MV-4-11 (cell line): Measurements from ENCODE around the gene RAD50.
"Not testable (repeated sequence)": the region's sequence is repeated elsewhere in the genome, so short reads cannot be mapped to it uniquely, and the experiment has no call there.

ENCODE experiments used
- DNase-seq: peaks from one replicate; lab custom pipeline; 2025; lab: John Stamatoyannopoulos, UW

RAD50 gene

DNA sequence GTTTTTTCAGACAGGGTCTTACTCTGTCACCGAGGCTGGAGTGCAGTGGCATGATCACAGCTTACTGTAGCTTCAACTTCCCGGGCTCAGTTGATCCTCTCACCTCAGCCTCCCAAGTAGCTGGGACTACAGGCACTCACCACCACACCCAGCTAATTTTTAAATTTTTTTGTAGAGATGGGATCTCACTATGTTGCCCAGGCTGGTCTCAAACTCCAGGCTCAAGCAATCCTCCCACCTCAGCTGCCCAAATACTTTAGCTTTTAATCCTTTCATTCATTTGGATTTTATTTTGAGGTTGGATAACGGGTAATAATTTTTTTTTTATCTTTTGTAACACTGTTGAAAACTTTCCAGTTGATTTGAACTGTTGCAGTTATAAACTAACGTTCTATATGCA lies 76.8 kb downstream of the RAD50 start:
- DNase-seq: not testable (repeated sequence)

DNA sequence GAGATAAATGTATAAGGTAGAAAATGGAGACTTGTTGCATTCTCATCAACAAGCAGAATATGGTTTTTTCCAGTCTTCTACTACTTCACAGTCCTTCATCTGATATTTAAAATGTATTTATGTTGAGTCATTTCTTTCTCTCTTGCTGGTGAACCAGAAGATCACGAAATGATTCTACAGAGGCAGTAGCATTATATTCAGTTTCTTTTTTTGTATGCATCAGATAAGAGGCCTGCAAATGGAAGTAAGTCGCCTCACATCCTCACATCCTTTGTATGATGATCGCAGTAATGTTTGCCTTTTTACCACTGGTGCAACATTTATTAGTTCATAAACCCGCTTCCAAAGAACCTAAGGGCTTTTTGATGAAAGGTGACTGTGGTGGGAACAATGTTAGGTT lies 79.1 kb downstream of the RAD50 start:
- DNase-seq: no peak

DNA sequence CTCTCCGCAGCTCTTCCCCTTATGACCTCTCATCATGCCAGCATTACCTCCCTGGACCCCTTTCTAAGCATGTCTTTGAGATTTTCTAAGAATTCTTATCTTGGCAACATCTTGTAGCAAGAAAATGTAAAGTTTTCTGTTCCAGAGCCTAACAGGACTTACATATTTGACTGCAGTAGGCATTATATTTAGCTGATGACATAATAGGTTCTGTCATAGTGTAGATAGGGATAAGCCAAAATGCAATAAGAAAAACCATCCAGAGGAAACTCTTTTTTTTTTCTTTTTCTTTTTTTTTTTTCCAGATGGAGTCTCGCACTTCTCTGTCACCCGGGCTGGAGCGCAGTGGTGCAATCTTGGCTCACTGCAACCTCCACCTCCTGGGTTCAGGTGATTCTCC lies 80.5 kb downstream of the RAD50 start:
- no peak for DNase-seq

DNA sequence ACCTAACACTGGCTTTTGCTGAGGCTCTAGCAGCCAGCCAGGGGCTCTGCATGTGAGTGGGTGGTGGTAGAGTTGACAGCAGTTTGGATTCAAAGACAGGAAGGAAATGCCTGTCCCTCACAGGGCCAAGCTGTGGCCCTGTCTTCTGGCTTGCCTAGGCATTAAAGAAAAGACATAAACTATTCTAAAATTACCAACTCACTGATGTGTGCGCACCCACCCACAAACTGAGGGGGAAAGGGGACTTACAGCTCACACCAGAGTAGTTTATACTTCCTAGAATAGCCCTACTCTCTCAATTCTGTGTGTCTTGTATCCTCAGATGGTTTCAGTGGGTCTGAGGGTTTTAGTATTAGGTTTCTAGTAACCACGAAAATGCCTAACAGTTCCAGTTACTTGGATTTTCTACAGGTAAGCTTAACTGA lies 82.9 kb downstream of the RAD50 start:
- DNase-seq: no peak

DNA sequence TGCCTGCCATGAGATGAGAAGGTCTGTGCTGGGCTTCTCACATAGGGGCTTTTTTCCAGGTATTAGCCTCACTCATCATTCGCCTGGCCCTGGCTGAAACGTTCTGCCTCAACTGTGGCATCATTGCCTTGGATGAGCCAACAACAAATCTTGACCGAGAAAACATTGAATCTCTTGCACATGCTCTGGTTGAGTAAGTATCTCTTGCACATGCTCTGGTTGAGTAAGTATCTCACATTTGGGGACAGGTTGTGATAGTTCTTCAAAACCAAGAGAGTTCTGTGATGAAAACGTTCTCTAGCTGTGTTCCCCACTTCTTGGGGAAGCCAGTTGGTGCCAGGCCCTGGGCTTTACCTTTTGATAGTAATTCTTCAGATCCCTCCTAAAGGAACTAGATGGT lies 83.8 kb downstream of the RAD50 start:
- DNase-seq: no peak

DNA sequence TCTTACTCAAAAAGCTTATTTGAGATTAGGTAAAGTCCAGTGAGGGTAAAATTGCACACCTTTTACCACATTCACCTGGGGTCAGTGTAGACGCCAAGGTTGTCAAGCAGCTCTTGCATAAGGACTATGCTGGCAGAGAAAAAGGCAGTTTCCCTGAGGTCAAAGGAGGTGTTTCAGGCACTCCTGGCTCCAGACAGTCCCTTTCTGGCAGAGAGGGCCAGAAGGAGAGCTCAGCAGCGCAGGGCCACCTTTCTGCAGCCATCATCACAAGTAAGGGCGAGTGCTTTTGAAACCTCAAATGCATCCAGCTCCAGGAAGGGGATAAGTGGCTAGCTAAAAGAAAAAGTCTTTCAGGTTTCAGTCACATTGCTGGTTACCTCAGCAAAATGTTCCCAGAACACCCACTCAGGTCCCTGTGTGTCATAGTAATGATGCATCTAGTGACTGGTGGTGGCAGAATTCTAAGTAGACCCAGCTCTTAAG lies 84.5 kb downstream of the RAD50 start:
- DNase-seq: no peak

DNA sequence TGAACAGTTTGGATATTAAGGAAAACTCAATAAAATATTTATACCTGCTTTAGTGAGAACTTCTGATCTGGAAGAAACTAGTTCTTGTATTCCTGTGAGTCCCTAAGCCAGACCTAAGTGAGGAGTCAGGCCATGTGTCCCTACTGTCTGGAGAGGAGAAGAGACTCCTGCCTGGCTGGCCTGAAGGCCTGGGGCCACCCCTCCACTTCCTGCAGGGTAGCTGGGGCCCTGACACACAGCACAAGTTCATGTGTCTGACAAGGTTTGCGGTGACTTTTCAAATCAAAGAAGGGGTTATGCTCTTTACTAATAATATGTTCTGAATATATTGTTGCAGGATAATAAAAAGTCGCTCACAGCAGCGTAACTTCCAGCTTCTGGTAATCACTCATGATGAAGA lies 85.1 kb downstream of the RAD50 start:
- no peak for DNase-seq

DNA sequence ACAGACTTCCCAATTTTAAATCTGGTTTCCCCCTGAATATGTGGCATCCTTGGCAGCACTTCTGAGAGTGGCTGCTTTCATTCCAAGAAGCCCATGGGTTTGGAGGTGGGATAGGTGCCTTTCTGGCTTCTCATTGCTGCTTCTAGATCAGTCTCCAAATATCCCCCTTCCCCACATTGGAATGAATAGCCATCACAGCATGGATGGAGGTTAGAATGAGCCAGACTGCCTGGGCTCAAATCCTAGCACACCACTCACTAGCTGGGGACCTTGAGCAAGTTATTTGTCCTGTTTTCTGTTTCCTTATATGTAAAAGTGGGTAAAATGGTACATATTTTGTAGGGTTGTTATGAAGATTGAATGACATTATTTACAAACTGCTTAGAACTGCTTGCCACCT lies 87.4 kb downstream of the RAD50 start:
- no peak for DNase-seq

DNA sequence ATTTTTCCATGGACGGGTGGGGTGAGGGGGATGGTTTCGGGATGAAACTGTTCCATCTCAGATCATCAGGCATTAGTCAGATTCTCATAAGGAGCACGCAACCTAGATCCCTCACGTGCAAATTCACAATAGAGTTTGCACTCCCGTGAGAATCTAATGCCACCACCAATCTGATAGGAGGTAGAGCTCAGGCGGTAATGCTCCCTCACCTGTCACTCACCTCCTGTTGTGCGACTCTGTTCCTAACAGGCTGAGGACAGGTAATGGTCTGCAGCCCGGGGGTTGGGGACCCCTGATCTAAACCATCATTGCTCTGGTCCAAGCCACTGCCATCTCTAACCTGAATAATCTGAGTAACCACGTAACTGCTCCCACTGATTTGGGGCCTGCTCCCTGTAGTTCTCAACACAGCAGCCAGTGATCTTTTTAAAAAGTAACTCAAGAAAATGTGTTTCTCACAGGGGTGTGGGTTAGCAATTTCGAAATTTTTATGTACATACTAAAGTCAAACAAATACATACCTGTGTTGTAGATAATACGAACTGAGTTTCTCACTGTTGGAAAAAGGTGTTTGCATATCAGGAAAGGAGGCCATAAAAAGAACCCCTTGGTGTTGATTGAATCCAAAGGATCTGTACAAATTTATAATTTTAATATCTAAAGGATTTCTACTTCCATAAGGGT lies 89.9 kb downstream of the RAD50 start:
- DNase-seq: no peak

DNA sequence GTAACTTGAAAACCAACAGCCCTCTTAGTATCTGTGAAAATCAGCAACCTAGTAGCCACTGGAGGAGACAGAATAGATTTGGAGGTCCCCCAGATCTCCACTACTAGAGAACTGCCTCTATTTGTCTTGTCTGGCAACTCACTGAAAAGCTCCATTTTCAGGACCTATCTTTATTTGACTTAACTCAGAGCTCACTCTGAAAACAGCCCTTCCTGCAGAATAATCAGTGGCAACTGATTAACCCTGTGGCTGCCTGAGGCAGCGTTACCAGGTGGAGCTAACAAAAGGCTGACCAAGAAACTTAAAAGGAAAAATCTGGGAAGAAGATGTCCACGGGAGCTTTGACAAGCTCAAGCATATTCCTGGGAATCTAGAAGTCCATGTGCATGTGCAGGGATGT lies 90.7 kb downstream of the RAD50 start:
- no peak for DNase-seq

DNA sequence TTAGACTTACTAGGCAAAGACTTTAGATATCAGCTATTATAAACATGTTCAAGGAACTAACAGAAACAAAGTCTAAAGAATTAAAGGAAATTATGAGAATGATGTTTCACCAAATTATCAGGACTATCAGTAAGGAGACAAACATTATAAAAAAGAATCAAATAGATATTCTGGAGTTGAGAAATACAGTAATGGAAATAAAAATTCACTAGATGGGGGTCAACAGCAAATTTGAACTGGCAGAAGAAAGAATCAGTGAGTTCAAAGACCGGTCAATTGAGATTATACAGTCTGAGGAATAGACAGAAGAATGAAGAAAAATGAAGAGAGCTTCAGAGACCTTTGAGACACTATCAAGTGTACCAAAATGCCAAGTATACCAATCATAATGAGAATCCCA lies 91.6 kb downstream of the RAD50 start:
- no peak for DNase-seq

DNA sequence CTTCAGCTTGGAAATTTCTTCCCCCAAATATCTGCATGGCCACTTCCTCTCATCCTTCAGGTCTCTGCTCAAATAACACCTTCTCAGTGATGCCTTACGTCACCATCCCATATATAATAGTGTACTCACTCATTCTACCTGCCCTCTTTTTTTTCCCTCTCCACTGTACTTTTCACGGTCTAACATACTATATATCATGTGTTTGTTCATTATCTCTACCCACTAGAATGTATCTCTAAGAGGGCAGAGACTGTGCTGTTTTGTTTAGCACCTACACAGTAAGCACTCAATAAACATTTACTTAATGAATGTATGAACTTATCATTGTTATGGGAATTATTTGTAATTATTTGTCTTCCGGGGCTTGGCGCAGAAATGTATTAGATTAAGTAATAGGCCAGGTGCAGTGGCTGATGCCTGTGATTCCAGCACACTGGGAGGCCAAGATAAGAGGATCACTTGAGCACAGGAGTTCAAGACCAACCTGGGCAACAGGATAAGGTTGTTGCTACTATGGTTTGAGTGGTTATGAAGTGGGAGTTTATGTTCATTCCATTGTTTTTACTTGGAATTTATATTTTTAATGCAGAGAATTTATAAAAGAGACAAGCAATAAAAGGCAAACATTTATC lies 95.2 kb downstream of the RAD50 start:
- DNase-seq: no peak

DNA sequence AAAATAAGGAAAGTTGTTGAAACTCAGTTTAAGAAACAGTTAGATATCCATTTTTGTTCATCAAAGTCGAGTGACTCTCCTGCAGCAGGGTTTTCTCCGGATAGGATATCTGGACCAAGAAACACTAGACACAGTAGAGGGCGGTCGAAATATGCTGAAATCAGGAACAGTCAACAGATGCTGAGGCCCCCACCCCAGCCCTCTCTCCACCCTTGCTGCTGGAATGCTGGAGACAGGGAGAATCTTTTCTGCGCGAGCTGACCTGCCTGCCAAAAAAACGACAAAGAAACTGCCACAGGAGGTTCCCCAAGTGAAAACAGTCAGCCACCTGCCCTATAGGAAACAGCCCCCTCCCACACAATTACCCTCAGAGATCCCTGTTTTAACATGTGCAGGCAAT lies 96.9 kb downstream of the RAD50 start:
- DNase-seq: no peak

DNA sequence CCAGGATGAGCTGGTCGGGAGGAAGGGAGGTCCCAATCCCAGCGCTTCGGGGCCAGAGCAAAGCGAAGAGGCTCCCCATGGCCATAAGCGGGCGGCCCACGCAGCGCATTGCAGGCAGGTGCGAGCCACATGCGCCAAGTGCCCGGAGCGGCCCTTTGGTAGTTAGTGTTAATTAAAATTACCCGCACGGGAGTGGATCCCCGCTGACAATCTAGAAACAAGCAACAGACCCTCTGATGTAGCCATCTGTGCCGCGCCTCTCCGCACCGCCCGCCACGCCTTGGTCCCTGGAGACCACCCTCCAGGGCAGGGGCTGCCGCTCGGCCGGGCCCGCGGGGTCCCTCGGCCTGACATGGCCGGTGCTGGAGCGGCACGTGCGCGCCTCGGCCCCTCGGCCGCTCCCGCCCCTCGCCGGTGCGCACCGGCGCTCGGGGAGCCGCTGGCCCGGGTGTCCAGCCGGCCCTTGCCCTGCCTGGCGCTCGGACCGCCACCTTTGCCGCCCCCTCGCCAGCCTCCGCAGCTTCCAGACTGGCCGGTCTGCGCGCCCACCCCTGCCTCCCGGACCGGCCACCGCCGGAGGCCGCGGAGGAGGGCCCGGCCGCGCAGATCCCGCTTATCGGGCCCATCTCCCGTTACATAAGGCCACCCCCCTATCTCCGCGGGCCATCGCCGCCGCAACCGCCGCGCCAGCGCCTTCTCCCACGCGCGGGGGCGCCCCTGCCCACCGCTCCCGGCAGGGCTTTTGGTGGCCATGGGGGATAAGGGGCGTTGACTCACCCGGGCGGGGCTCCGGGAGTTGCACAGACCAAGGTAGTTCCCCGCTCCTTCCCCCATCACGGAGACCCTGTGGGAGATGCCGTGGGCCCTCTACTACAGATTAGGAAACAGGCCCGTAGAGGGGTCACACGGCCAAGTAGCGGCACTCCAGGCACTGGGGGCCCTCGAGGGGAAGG lies 99.3 kb downstream of the RAD50 start:
- DNase-seq: no peak

DNA sequence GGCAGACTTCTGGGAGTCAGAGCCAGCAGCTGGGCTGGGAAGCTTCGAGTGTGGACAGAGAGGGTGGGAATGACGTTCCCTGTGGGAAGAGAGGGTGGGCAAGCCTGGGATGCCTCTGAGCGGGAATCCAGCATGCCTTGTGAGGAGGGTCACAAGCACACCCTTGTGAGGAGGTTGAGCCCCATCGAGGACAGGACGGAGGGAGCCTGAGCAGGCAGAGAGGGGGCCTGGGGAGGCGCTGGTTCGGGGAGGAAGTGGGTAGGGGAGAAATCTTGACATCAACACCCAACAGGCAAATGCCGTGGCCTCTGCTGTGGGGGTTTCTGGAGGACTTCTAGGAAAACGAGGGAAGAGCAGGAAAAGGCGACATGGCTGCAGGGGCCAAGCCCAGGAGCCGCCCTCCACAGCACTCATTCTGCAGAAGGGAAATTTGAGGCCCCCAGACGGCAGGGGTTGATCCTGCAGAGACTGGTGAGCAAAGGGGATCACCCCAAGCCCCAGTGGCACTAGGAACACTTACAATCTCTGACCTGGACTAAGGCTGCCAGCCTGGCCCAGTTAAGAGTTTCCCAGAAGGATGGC lies 100.1 kb downstream of the RAD50 start:
- no peak for DNase-seq

DNA sequence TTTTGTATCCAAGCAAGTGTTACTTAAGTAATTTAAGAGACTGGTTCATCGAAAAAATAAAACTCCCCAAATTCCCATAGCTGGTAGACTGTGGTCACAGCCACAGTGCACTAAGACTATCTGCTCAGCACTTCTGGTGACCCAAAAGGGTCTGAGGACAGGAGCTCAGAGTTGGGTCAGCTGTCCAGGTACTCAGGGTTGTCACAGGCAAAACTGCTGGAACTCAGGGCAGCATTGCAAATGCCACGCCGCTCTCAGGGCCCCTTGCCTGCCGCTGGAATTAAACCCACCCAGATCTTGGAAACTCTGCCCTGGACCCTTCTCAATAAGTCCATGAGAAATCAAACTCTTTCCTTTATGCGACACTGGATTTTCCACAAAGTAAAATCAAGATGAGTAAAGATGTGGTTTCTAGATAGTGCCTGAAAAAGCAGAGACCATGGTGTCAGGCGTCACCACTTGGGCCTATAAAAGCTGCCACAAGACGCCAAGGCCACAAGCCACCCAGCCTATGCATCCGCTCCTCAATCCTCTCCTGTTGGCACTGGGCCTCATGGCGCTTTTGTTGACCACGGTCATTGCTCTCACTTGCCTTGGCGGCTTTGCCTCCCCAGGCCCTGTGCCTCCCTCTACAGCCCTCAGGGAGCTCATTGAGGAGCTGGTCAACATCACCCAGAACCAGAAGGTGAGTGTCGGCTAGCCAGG lies 101.1 kb downstream of the RAD50 start, which contains the start of gene IL13:
TSS of gene IL13 (plus strand) at position 498 of the 705 bp plus-strand sequence. CDS start at position 512, 14 bp downstream.
- no peak for DNase-seq

DNA sequence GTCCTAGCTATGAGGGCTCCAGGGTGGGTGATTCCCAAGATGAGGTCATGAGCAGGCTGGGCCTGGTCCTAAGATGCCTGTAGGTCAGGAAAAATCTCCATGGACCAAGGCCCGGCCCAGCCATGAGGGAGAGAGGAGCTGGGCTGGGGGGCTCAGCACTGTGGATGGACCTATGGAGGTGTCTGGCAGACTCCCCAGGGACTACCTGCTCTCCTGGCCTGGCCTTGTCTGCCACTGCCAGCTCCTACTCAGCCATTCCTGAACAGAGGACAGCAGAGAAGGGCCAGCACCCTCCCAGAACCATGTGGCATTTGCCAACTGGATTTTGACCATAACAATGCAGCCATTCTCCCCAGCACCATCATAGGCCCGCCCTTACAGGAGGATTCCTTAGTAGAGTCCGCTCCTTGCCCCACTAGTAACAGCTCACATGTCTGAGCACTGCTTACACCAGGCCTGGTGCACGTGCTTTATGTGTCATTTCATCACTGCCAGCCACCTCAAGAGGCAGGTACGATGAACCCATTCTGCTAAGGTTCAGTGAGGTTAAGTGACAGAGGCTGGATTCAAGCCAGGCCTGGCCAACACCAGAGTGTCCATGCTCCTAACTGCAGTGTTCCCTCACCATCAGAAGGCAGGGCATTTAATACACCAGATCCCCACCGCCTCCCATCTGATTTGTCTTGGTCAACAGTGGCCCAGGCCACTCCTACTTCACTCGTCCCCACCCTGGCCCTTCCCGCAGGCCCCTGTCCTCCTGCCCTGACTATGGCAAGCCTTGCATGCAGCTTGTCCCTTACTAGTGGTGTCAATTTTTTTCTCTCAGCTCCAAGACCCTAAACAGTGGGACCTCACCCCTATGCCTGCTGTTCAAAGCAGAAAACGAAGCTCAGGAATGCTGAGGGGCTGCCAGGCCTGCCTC lies 101.9 kb downstream of the RAD50 start:
- no peak for DNase-seq

DNA sequence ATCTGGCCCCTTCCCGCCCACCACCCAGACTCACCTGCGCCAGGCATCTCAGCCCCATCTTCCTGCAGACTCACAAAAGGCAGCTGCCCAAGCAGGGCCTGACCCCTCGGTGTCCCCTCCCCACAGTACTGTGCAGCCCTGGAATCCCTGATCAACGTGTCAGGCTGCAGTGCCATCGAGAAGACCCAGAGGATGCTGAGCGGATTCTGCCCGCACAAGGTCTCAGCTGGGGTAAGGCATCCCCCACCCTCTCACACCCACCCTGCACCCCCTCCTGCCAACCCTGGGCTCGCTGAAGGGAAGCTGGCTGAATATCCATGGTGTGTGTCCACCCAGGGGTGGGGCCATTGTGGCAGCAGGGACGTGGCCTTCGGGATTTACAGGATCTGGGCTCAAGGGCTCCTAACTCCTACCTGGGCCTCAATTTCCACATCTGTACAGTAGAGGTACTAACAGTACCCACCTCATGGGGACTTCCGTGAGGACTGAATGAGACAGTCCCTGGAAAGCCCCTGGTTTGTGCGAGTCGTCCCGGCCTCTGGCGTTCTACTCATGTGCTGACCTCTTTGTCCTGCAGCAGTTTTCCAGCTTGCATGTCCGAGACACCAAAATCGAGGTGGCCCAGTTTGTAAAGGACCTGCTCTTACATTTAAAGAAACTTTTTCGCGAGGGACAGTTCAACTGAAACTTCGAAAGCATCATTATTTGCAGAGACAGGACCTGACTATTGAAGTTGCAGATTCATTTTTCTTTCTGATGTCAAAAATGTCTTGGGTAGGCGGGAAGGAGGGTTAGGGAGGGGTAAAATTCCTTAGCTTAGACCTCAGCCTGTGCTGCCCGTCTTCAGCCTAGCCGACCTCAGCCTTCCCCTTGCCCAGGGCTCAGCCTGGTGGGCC lies 103.1 kb downstream of the RAD50 start:
- DNase-seq: no peak

DNA sequence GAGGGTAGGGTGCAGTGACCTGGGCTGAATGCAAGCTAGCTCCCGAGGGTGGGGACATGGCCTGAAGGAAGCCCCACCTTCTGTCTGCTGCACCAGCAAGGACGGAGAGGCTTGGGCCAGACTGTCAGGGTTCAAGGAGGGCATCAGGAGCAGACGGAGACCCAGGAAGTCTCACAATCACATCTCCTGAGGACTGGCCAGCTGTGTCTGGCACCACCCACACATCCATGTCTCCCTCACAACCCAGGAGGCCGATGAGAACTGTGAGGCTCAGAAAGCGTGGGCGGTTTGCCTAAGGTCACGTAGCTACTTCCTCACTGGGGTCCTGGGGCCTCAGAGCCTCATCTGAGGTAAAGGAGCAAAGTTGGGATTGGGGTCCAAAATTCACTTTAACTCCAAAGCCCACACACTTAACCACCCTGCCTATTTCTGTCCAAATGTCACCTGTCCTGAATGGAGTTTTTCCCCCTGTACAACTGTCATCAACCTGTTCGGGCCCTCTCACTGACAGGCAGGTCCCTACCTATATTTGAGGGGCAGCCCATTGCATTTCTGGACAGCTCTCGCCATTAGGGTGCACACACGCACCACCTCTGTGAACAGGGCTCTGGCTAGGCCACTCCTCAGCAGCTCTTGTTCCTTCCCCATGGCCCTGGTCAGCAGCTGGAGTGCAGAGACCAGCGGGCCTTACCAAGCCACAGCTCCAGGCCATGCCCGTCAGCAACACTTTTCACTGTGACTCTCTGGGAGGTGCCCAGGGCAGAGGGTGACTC lies 104.6 kb downstream of the RAD50 start:
- no peak for DNase-seq
